Measurements from ENCODE around the gene NEDD1.

GRCh38 chr12:96879301-96879700 lies 27.8 kb upstream of the NEDD1 start:
- TF ChIP-seq, protein P1, sequence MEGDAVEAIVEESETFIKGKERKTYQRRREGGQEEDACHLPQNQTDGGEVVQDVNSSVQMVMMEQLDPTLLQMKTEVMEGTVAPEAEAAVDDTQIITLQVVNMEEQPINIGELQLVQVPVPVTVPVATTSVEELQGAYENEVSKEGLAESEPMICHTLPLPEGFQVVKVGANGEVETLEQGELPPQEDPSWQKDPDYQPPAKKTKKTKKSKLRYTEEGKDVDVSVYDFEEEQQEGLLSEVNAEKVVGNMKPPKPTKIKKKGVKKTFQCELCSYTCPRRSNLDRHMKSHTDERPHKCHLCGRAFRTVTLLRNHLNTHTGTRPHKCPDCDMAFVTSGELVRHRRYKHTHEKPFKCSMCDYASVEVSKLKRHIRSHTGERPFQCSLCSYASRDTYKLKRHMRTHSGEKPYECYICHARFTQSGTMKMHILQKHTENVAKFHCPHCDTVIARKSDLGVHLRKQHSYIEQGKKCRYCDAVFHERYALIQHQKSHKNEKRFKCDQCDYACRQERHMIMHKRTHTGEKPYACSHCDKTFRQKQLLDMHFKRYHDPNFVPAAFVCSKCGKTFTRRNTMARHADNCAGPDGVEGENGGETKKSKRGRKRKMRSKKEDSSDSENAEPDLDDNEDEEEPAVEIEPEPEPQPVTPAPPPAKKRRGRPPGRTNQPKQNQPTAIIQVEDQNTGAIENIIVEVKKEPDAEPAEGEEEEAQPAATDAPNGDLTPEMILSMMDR (IDR thresholded peaks at IDR 0.05; ENCODE audit: insufficient read depth, low read depth, low read length) = no peak
- TF ChIP-seq EZH2 (IDR thresholded peaks at IDR 0.05; ENCODE audit: insufficient read depth, low read length) = no peak
